HG03558 (cell line): ENCODE measurements around the gene CXCR4.
A peak's percentile ranks its signal among the peaks of the same experiment; 100 is the strongest.
"Not testable (repeated sequence)": the region's sequence is repeated elsewhere in the genome, so short reads cannot be mapped to it uniquely, and the experiment has no call there.

Experiments used
- ATAC-seq: cut with Tn5 transposase; IDR thresholded peaks from one replicate; pipeline ENCODE4 v1.9.1; 2021; ENCODE audit warnings: moderate number of reproducible peaks; ENCODE audit not compliant: unreplicated experiment; ENCODE audit errors: extremely low read depth

The CXCR4 gene

DNA sequence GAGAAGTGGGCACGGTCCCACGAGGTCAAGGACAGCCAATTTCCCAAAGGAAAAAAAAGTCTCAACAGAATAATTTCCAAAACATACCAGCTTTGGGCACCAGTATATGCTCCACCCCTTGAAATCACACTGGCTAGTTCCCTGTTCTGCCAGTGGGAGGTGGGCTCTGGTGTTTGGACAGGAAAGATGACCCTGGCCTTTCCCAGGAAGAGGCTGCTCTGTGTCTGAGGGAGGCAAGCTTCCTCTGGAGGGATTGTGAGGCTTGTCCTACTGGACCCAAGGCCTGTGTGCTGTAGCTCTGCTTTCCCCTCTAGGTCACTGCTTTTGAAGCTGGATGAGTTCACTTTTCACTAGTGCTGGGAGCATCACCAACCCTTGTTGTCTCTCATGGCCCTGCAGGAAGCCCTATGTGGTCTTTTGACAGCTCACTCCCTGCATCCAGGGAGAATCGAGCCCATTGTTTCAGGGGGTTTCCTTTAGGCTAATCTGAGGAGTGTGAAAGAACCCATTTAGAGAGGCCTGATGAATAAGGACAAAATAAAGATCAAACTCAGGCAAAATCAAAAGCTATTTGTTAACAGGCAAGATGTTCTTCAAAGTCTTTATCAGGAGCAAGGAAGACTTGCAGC lies 36.3 kb downstream of the CXCR4 start:
- ATAC-seq = no peak

DNA sequence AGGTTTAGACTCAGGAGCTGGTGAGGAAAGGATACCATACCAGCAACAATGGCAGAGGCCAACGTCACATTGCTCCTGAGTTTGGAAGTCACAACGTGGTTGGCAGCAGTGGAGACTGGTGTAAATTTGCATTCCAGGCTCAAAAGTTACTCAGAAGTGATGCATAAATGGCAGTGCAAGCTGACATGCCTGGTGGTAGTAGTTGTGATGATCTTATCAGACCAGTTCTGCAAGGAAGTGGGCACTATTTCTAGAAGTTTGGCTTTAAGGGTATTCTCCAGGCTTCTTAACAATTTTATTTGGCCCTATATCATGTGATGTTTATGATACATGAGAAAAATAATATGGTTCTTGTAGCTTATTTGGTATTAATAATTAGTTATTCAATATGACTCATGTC lies 37.8 kb downstream of the CXCR4 start:
- ATAC-seq = no peak

DNA sequence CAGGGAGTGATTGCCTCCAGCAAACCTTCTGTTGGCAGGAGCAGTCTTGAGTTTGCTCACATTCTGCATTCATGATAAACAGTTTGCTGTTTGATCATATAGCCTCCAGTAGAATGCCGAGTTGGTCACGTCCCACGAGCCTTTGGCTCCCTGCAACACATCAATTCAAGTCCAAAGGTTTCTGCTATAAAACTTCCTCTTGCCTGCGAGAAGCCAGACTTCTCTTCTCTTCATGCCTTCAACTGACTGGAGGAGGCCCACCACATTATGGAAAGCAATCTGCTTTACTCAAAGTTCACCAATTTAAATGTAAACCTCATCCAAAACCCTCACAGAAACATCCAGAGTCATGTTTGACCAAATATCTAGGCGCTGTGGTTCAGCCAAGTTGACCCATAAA lies 40.8 kb downstream of the CXCR4 start:
- ATAC-seq = no peak

DNA sequence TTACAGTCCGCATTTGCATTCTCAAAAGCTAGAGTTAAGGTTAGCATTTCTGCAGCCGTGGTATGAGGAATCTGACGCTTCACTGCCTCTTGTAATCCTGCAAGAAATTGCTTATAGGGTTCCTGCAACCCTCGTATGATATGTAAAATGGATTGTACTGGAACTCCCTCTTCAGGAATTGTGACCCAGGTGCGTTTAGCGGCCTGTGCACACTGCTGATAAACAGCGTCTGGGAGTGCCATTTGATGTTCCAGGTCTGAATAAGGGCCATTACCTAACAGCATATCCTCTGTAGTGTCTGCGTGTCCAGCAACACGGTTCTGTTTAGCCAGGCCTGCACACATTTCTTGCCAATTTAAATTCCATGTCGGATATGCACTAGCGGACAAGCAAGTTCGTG lies 42.5 kb downstream of the CXCR4 start:
- no peak for ATAC-seq

DNA sequence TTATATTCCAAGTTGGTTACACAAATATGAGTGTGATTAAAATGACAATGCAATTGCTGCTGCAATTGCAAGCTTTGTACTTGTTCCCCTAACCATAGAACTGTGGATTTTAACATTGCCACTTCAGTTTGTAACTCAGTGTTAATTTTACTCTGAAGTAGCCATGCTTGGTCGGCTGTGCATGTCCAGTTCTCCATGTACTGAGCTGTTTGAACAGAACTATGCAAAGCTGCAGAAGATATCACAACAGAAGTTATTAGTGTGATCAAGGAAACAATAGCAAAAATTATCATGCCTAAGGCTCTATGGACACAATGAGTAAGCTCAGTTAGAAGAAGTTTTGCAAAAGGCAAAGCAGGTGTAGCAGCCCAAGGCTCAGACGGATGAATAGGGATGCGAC lies 45.3 kb downstream of the CXCR4 start:
- no peak for ATAC-seq

DNA sequence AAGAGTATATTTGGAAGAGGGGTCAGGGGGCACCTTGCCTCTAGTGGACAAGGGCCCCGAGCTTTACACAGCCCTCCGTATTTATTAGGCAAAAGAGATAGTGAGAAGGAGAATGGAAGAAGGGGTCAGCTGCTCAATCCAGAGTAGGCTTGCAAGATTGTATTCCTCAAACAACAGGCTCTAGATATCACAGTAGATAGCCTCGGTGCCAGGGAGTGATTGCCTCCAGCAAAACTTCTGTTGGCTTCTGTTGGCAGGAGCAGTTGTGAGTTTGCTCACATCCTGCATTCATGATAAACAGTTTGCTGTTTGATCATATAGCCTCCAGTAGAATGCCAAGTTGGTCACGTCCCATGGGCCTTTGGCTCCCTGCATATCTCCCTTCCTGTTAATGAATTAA lies 46.1 kb downstream of the CXCR4 start:
- ATAC-seq = not testable (repeated sequence)

DNA sequence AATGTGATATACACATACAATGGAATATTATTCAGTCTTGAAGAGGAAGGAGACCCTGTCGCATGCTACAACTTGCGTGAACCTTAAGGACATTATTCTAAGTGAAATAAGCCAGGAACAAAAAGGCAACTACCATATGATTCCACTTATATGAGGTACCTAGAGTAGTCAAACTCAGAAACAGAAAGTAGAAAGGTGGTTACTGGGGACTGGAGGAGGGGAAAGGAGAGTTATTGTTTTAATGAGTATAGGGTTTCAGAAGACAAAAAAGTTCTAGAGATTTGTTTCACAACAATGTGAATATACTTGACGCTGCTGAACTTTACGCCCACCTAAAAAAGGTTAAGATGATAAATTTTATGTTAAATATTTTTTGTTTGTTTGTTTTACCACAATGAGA lies 47.0 kb downstream of the CXCR4 start:
- no peak for ATAC-seq

DNA sequence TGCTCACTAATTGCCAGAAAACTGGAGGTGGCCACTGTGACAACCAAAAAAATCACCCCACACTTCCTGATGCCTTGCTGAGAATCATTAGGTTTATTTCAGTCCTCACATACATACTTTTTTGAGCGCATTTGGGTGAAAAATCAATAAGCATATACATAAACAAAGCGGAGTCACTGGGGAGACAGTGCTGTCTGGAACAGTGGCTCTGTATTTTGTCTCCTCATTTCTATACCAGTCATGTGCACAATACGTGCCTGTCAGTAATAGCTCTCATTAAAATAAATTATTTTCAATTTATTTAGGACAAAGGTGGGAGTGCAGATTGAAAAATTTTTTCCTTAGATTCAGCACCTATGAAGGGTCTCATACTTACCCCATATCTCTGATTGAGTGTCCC lies 48.2 kb downstream of the CXCR4 start:
- ATAC-seq = no peak

DNA sequence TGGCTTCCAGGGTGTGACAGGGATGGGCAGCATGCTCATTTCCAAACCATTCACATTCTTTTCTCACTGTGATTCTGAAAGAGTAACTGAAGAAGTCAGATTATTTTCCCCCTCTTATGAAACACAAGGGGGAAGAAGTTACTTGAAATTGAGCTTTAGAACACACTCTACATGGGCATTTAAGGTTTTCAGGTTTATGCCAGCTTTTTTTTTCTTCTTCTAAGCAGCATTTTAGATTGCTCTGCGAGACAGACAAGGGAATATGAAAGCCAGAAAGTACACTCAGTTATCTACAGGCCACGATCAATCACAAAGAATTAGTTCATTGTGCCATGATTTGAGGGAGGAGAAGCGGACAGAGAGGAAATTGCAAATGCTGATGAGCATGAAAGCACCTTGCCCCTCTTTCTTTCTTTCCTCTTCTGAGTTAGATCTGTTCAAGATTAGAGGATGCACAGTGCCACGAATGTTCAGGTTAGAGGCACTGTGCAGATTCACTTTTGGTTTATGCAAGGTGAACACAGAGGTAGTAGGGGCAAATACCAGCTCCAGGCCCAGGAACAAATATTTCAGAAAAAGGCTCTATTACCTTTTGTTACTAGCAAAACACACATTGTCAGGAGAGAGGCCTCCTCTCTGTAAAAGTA lies 49.2 kb downstream of the CXCR4 start:
- no peak for ATAC-seq

DNA sequence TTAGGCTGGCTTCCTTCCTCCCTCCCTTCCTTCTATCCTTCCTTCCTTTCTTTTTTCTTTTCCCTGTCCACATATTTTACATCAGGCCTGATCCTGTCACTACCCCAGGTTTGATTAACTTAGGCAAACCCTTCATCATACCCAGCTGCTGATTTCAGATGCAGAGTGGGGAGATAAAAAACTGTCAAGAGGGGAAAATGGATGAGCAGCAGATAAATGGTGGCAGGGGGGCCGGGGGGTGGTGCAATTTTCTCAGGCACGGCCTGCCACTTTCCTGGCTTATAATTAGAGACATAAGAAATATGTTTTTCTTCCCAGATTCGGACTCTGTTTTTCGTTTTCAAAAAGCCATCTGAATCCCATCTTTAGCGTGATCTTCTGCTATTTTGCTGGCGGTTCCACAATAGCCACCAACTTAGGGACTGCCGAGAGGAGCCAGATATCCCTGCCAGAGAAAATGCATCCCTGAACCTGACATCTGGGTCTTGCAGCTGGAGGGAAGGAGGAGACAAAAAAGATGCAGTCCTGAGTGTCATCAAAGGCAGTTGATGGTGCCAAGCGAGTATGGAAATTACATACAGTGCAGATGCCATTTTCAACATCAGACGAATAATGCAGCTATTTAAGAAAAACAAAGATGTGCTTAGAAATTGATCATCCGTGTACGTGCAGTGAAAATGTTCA lies 49.9 kb downstream of the CXCR4 start:
- ATAC-seq = no peak

DNA sequence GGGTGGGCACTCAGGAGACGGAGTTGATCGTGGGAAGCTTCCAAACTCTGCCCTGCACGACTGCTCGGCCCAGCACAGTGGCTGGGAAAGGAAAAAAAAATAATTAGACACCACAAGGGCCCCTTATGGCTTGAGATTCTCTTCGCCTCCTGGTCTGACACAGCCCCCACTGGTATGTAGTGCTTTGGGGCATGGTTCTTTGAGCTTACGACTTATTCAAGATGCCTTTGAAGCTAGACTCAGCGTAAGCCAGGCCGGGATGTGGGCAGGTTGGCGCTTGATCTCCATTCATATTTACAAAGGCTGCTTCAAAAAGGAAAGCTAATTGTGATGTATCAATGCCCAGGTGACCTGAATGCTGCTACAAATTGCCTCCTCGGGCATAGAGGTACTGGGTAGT lies 50.5 kb downstream of the CXCR4 start:
- ATAC-seq = no peak

DNA sequence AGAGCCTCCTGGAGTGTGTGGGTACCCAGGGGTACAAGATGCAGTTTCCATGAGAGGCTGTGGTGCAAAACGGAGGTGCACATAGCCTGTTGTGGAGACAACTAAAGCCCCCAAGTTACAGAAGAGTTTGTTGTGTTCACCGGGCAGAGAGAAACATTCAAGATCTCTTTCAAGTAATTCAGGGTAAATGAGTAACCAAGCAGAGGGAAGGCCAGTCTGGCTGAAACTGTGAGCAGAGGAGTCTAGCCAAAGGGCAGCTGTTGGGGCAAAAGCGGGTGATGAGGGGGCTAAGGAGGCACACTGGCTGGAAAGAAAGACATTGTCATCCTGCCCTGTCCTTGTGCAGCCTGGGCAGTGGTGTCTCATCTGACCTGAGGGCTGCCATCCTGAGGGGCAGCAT lies 52.0 kb downstream of the CXCR4 start:
- ATAC-seq = peak; percentile 72

DNA sequence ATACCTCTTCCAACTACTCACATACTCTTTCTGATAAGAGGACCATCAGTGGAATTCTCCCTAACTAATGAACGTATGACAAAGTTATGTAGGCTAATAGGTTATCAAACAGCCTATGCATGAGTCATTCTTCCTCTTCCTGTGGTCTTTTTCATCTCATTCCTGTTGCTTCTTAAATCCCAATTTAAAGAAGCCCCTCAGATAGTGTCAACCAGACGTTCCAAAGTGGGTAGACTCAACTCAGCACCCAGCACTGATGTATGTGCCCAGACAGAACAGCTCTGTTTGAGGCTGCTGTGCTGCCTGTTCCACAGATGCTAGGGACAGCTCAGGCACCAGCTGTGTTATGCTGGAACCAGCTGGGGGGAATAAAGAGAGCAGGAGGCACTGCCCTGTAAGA lies 52.6 kb downstream of the CXCR4 start:
- no peak for ATAC-seq
